ENCODE measurements around the gene SSTR3. TPM values are rescaled to one million over a fixed set of nuclear protein-coding genes. Genes with fewer than 3 reads are reported as not detected.
"Not testable (repeated sequence)": the region's sequence is repeated elsewhere in the genome, so short reads cannot be mapped to it uniquely, and the experiment has no call there.

Gene SSTR3
- polyA plus RNA-seq, 4 donors: 0.83 to 1.1 (median 0.88) TPM

DNA sequence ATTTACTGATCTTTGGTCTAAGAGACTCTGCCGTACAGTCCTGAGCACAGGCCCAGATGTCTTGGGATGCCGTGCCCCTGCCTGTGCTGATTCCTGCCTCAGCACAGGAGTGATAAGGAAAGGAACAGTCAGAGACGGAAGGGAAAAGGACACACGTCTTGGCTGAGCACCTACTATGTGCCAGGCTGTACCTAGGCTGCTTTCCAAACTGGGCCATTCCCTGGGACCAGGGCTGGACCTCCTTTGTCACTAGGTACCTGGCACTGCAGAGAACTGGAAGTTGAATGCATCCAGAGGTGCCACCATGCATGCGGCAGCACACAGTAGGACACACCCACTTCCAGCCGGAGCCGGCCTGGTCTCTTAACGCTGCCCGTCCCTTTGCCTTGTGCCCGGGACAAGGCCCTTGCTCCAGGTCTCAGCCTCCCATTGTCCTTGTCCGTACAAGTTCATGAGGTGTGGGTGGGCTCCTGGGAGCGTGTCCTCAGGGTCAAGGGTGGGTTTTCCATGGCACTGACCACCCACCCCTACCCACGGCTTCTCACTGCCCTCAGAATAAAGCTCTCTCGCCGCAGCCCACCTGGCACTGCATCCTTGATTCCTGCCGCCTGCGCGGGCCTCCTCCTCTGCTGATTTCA is 1.1 kb upstream of the SSTR3 start:
- DNase-seq (ENCODE audit: low read depth in 4 of 4, low spot score in 2 of 4): no peak

DNA sequence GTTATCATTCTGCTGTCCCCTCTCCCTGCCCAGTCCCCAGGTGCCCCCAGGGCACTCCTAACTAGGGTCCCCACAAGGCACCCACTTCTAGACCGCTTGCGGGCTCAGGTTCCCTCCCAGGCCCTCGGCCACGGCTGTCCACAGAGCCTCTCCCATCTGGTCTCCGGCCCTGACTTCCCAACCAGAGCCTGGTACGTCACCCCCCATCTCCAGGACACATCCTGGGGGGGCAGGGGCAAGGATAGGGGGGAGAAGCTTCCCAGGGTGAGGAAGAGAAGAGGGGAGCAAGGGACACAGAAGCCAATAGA is 457 bp downstream of the SSTR3 start:
- no peak for DNase-seq (ENCODE audit: low read depth in 4 of 4, low spot score in 2 of 4)

DNA sequence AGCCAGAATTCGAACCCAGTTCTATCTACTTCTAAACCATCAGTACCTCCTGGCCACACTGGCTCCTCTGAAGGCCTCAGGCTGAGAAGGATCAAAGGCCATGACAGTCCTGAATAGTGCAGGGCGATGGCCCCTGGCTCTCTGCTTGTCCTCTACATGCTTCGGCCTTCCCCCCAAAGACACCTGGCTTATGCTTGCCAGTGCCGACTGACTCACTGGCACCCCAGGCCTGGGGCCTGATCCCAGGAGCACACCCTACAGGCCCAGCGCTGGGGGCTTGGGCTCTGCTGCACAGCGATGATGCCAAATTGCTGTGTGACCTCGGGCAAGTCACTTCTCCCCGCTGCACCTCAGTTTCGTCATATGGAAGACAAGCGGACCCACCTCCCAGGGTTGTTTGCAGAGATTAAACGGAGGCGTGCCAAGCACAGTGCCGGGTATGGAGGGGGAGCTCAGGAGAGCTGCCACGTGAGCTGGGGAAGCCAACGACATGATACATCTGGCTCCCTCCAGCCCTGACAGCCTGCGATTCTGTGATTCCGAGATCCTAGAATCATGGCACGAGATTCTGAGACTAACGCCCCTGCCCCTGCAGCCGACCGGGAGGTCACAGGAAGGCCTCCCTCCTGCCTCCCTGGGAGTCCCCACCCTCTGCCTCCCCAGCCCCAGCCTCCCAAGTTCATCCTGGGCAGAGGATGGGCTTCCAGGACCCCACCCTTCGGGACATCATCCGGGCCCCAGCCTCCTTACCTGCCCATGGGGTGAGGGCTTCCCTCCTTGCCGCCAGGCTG is 1.0 kb downstream of the SSTR3 start:
- no peak for DNase-seq (ENCODE audit: low read depth in 4 of 4, low spot score in 2 of 4)

DNA sequence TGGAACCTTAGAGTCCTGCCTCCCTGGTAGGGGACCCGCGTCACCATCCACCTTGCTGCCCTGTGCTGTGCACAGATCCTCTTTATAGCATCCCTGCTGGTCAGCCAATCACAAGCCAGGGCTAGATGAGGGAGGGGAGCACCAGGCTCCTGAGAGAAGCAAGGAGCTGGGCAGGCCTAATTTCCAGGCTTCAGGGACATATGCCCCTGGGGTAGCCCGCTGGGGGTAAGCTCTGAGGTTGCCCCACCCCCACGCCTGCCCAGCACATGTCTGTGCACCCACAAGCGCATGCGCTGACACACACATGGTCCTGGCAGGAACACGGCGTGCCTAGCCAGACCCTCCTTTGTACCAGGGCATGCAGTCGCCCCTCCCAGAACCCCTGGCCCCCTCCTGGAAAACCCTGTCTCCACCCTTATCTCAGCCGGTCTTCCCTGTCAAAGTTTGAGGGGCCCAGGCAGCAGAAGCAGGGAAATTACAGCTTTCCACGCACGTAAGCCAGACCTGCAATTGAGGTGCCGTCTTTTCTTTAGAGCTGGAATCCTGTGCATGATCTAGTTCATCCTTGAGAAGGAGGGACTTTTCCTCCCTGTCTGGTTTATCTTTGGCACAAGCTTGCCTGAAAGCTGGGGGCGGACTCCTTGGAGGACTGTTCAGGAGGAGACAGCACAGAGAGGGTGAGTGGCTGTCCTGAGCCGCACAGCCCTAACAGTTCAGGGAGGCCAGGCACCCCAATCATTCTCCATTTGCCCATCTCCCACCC is 2.1 kb downstream of the SSTR3 start:
- no peak for DNase-seq (ENCODE audit: low read depth in 4 of 4, low spot score in 2 of 4)

GRCh38 chr22:37209140-37209845 is 3.0 kb downstream of the SSTR3 start:
- no peak for DNase-seq (ENCODE audit: low read depth in 4 of 4, low spot score in 2 of 4)

GRCh38 chr22:37208401-37209139 is 3.7 kb downstream of the SSTR3 start:
- DNase-seq (ENCODE audit: low read depth in 4 of 4, low spot score in 2 of 4): no peak

GRCh38 chr22:37207981-37208380 is 4.3 kb downstream of the SSTR3 start:
- no peak for DNase-seq (ENCODE audit: low read depth in 4 of 4, low spot score in 2 of 4)

DNA sequence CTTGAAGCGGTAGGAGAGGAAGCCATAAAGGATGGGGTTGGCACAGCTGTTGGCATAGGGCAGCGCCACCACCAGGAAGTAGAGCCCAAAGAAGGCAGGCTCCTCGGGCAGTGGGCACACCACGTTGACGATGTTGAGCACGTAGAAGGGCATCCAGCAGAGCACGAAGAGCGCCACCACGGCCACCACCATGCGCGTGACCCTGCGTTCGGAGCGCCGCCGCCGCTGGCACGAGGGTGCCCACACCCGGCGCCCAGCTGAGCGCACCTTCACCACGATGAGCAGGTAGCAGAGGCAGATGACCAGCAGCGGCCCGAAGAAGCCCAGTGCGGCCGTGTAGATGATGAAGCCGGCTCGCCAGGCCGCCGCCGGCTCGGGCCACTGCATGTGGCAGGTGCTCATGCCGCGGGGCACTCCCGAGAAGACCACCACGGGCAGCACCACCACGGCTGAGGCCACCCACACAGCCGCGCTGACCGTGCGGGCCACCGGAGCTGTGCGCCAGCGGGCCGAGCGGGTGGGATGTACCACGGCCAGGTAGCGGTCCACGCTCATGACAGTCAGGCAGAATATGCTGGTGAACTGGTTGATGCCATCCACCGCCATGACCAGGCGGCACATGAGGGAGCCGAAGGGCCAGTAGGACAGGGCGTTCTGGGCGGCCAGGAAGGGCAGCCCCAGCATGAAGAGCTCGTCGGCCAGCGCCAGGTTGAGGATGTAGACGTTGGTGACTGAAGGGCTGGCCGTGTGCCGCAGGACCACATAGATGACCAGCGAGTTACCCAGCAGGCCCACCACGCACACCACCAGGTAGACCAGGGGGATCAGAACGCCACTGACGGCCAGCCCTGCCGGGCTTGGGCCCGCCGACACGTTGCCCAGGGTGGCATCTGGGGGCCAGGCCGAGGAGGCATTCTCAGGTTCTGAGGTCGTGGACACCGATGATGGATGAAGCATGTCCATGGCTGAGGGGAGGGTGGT is 5.1 kb downstream of the SSTR3 start:
- no peak for DNase-seq (ENCODE audit: low read depth in 4 of 4, low spot score in 2 of 4)

GRCh38 chr22:37206118-37206840 is 6.0 kb downstream of the SSTR3 start:
- DNase-seq (ENCODE audit: low read depth in 4 of 4, low spot score in 2 of 4): no peak

- no peak for DNase-seq (ENCODE audit: low read depth in 4 of 4, low spot score in 2 of 4)
Observed at GRCh38 chr22:37205046-37205445, 7.2 kb downstream of the SSTR3 start.

- DNase-seq (ENCODE audit: low read depth in 4 of 4, low spot score in 2 of 4): no peak
Observed at GRCh38 chr22:37204045-37204655, 8.1 kb downstream of the SSTR3 start.

DNA sequence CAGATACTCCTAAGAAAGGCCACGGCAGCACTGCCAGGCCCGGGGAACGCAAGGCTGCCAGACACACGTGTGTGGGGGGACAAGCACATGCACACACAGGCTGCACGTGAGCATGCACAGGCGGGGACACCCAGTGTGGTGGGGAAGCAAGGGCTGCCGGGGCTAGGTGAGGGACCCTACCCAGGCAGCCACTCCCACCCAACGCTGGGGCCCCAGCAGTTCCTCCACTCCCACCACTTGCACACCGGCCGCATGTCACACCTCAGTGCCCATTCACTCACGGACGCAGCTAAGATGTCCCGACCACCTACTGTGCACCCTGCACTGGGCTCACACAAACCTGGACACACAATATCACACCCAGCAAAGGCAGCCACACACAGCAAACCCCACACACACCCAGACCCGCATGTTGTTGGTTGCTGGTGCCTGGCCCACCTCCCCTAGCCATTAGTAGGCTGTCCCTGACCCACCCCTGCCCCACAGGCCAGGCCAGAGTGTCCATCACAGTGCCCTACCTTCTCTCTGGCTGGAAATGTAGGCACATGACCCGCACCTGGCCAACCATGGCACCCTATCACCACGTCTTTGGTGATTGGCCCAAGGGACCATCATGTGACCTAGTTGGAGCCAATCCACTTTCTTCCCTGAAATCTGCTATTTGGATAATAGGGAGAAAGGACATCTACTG is 8.8 kb downstream of the SSTR3 start:
- no peak for DNase-seq (ENCODE audit: low read depth in 4 of 4, low spot score in 2 of 4)

- DNase-seq (ENCODE audit: low read depth in 4 of 4, low spot score in 2 of 4): no peak
Observed at GRCh38 chr22:37202716-37203115, 9.6 kb downstream of the SSTR3 start.

- DNase-seq (ENCODE audit: low read depth in 4 of 4, low spot score in 2 of 4): no peak
Observed at GRCh38 chr22:37202001-37202555, 10.2 kb downstream of the SSTR3 start.

DNA sequence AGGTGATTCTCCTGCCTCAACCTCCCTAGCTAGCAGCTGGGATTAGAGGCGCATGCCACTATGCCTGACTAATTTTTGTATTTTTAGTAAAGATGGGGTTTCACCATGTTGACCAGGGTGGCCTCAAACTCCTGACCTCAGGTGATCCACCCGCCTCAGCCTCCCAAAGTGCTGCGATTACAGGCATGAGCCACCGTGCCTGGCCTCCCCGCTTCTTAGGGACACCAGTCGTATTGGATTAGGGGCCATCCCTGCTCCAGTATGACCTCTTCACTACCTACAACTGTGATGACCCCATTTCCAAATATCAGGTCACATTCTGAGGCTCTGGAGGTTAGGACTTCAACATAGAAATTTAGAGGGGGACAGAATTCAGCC is 10.8 kb downstream of the SSTR3 start:
- DNase-seq (ENCODE audit: low read depth in 4 of 4, low spot score in 2 of 4): not testable (repeated sequence)

DNA sequence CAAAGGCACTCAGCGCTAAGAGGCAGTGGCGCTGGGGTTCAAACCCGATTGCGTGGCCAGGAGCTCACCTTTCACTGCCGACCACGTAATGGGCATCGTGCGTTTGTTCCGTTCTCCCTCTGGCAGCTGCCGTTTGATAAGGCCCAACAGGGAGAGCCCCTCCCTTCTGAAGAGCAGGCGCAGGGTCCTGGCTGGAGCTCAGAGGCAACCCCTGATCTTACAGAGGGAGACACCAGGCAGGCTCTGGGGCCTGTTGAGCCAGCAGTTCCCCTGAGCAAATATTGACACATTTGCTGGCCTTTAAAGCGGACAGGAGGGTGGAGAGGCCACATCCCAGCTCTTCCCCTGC is 12.5 kb downstream of the SSTR3 start:
- DNase-seq (ENCODE audit: low read depth in 4 of 4, low spot score in 2 of 4): no peak

GRCh38 chr22:37199103-37199759 is 13.0 kb downstream of the SSTR3 start:
- DNase-seq (ENCODE audit: low read depth in 4 of 4, low spot score in 2 of 4): peak; percentile 96 to 99 (median 98)

Measured in left renal cortex interstitium (tissue), 4 donors.